ENCODE measurements around the gene TSPAN32. TPM values are rescaled to one million over a fixed set of nuclear protein-coding genes. Genes with fewer than 3 reads are reported as not detected.

Gene TSPAN32
- total RNA-seq, 1 experiment from 2014 or later, result not detected

DNA sequence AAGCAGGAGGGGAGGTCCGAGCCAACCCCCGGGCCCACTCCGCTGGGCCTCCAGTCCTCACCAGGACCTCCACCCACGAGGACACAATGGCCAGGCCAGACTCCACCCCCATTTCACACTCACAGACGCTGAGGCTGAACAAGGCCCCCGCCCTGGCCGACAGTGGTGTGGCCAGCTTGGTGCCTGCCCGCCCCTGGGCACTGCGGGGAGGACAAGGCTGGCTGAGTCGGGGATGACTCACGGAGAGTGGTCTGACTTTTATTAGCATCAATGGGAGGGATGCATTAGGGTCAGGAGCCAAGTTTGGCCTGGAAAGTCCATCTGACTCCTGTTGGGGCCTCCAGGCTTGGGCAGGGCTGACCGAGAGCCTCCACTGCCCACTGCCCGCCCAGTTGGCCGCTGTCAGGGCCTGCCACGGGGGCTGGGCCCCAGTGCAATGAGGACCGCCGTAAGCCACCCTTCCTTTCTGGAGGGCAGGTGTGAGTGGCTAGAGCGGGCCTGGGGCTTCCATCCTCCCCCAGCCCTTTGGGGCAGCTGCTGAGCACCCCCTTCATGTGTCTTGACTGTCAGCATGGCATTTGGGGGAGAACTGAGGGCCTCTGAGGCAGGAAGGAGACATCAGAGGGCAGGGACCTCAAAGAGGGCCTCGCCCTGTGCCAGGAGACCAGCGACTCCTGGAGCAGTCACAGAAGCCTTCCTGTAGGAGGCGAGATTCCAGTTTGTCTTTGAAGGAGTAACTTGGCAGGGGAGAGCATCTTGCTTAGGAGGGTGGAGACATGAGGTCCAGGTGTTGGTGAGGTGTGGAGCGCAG is 10.6 kb downstream of the TSPAN32 start:
- ChIA-PET CTCF (interaction anchor here (0.6 to 1.2 kb wide), 4 partner anchors 7 to 126 kb away, joined by 3 to 7 read pairs (median 3); no protein-coding TSS in a partner anchor), POLR2A (no interaction called here)
- H3K9me3 ChIP-seq (ENCODE audit: control insufficient read depth, insufficient read depth, low read depth, low read length), result no peaks in the 10 kb centered on the region
- H3K27ac ChIP-seq (ENCODE audit: low read length), result no peak overlapping the region
- intact Hi-C loops (cut with micrococcal nuclease; ENCODE audit: unreplicated experiment) (loop anchor here (10.0 kb wide), 1 partner anchor 212 kb away; no protein-coding TSS in a partner anchor), in situ Hi-C loops (cut with HindIII; ENCODE audit: low pct_unique_long_range_greater_than_20kb, low sequenced_read_pairs) (no loop called here)
- BruUV-seq (replicated peaks), result no TSS peak
- H3K27me3 ChIP-seq (ENCODE audit: control insufficient read depth, insufficient read depth, low read length), result no peaks in the 10 kb centered on the region
- H3K36me3 ChIP-seq (ENCODE audit: control insufficient read depth, insufficient read depth, low read length), result no peaks in the 10 kb centered on the region
- peaks cover 18% of the 10 kb centered on the region for H3K4me1 ChIP-seq (ENCODE audit: control insufficient read depth, insufficient read depth, low read length)
- DNase-seq (ENCODE audit: low read depth, low spot score), result no peak
- TF ChIP-seq, protein P1, sequence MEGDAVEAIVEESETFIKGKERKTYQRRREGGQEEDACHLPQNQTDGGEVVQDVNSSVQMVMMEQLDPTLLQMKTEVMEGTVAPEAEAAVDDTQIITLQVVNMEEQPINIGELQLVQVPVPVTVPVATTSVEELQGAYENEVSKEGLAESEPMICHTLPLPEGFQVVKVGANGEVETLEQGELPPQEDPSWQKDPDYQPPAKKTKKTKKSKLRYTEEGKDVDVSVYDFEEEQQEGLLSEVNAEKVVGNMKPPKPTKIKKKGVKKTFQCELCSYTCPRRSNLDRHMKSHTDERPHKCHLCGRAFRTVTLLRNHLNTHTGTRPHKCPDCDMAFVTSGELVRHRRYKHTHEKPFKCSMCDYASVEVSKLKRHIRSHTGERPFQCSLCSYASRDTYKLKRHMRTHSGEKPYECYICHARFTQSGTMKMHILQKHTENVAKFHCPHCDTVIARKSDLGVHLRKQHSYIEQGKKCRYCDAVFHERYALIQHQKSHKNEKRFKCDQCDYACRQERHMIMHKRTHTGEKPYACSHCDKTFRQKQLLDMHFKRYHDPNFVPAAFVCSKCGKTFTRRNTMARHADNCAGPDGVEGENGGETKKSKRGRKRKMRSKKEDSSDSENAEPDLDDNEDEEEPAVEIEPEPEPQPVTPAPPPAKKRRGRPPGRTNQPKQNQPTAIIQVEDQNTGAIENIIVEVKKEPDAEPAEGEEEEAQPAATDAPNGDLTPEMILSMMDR (IDR thresholded peaks at IDR 0.05), result no peak
- TF ChIP-seq SIN3A (IDR thresholded peaks at IDR 0.05; ENCODE audit: borderline replicate concordance, insufficient read depth, low read depth, low read length), result no peak
- TF ChIP-seq TCF7L2 (IDR thresholded peaks at IDR 0.05; ENCODE audit: low read depth, low read length), result no peak
- no peak for TF ChIP-seq POLR2AphosphoS5 (IDR thresholded peaks at IDR 0.05; ENCODE audit: low read depth, low read length)
- TF ChIP-seq, protein P2, sequence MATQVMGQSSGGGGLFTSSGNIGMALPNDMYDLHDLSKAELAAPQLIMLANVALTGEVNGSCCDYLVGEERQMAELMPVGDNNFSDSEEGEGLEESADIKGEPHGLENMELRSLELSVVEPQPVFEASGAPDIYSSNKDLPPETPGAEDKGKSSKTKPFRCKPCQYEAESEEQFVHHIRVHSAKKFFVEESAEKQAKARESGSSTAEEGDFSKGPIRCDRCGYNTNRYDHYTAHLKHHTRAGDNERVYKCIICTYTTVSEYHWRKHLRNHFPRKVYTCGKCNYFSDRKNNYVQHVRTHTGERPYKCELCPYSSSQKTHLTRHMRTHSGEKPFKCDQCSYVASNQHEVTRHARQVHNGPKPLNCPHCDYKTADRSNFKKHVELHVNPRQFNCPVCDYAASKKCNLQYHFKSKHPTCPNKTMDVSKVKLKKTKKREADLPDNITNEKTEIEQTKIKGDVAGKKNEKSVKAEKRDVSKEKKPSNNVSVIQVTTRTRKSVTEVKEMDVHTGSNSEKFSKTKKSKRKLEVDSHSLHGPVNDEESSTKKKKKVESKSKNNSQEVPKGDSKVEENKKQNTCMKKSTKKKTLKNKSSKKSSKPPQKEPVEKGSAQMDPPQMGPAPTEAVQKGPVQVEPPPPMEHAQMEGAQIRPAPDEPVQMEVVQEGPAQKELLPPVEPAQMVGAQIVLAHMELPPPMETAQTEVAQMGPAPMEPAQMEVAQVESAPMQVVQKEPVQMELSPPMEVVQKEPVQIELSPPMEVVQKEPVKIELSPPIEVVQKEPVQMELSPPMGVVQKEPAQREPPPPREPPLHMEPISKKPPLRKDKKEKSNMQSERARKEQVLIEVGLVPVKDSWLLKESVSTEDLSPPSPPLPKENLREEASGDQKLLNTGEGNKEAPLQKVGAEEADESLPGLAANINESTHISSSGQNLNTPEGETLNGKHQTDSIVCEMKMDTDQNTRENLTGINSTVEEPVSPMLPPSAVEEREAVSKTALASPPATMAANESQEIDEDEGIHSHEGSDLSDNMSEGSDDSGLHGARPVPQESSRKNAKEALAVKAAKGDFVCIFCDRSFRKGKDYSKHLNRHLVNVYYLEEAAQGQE (IDR thresholded peaks at IDR 0.05; ENCODE audit: insufficient read depth in 1 of 2, low read depth in 2 of 2, low read length in 1 of 2), result no peak
- no peak overlapping the region for H3K4me3 ChIP-seq (ENCODE audit: low read depth in 2 of 2, low read length in 2 of 2)
- ATAC-seq, result peak; percentile 35

GRCh38 chr11:2313051-2313951 is 11.5 kb downstream of the TSPAN32 start:
- in situ Hi-C loops (cut with HindIII; ENCODE audit: low pct_unique_long_range_greater_than_20kb, low sequenced_read_pairs) (no loop called here), intact Hi-C loops (cut with micrococcal nuclease; ENCODE audit: unreplicated experiment) (loop anchor here (10.0 kb wide), 1 partner anchor 212 kb away; no protein-coding TSS in a partner anchor)
- DNase-seq (ENCODE audit: low read depth, low spot score) (no peak), ATAC-seq (no peak)
- CTCF ChIA-PET, result interaction anchor here (0.7 to 1.1 kb wide), 3 partner anchors 8 to 127 kb away, joined by 3 to 7 read pairs (median 3); no protein-coding TSS in a partner anchor
- Histone ChIP-seq H3K27me3 (ENCODE audit: control insufficient read depth, insufficient read depth, low read length) (no peaks in the 10 kb centered on the region), H3K27ac (ENCODE audit: low read length) (no peak overlapping the region), H3K36me3 (ENCODE audit: control insufficient read depth, insufficient read depth, low read length) (no peaks in the 10 kb centered on the region), H3K4me3 (ENCODE audit: low read depth in 2 of 2, low read length in 2 of 2) (no peak overlapping the region), H3K4me1 (ENCODE audit: control insufficient read depth, insufficient read depth, low read length) (peaks cover 18% of the 10 kb centered on the region), H3K9me3 (ENCODE audit: control insufficient read depth, insufficient read depth, low read depth, low read length) (no peaks in the 10 kb centered on the region)
- TF ChIP-seq SIN3A (IDR thresholded peaks at IDR 0.05; ENCODE audit: borderline replicate concordance, insufficient read depth, low read depth, low read length) (no peak), POLR2AphosphoS5 (IDR thresholded peaks at IDR 0.05; ENCODE audit: low read depth, low read length) (no peak), TCF7L2 (IDR thresholded peaks at IDR 0.05; ENCODE audit: low read depth, low read length) (no peak)
- TF ChIP-seq, protein P1 (IDR thresholded peaks at IDR 0.05), result no peak
- TF ChIP-seq, protein P2 (IDR thresholded peaks at IDR 0.05; ENCODE audit: insufficient read depth in 1 of 2, low read depth in 2 of 2, low read length in 1 of 2), result no peak
- POLR2A ChIA-PET, result no interaction called here
- BruUV-seq (replicated peaks), result no TSS peak
